GM12892 (cell line): ENCODE data around the gene FAM98B.

Source experiments
- POLR2A ChIP-seq: IDR thresholded peaks from 2 replicates; pipeline ENCODE4 v1.6.1; 2011; ENCODE audit warnings: low read depth, low read length, control low read depth
- POLR2AphosphoS5 ChIP-seq: IDR thresholded peaks from 2 replicates; pipeline ENCODE4 v1.6.1; 2011; ENCODE audit warnings: low read depth, low read length, control low read depth

DNA sequence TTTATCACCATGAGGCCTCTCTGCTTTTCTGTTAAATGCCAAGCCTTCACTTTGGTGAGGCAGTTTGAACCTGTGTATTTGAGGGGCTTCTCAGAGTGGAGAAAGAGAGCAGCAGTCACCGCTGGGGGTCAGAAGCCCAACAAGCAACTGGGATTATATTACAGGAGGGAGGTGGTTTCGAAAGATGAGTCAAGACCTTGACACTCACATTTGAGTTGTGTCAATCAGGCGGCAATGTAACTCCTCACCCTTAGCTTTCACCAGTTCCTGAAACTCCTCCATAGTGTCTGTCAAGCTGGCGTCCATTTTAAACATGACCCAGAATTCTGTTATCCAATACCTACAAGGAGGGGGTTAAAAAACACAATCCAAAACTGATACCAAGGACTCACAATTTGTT, 64.2 kb downstream of the FAM98B start:
- no peak for TF ChIP-seq POLR2A
- TF ChIP-seq POLR2AphosphoS5: no peak
